Astrocyte (in vitro differentiated cells and primary cell): Measurements from ENCODE around the gene IER3. TPM values are rescaled to one million over a fixed set of nuclear protein-coding genes. Genes with fewer than 3 reads are reported as not detected.
"Not testable (repeated sequence)": the region's sequence is repeated elsewhere in the genome, so short reads cannot be mapped to it uniquely, and the experiment has no call there.

Experiments used
- DNase-seq: peaks from one replicate; pipeline ENCODE4 v3.0.0-alpha.2; 2010; ENCODE audit warnings: low read depth
- FAIRE-seq: peaks from 2 replicates; lab custom pipeline; 2011; peaks lifted over from hg19 to GRCh38; lab: Jason Lieb, UNC
- H2AFZ ChIP-seq: 2 replicates; pipeline ENCODE4 v1.6.0; 2012; ENCODE audit warnings: low read depth, low read length, inconsistent platforms
- H3K27ac ChIP-seq: 2 replicates; pipeline ENCODE4 v1.5.1; 2011; ENCODE audit warnings: low read depth, low read length, inconsistent platforms
- H3K27me3 ChIP-seq: 2 replicates; pipeline ENCODE4 v1.6.0; 2011; ENCODE audit warnings: low read length, inconsistent platforms; ENCODE audit not compliant: insufficient read depth
- H3K36me3 ChIP-seq: 2 replicates; pipeline ENCODE4 v1.5.1; 2011; ENCODE audit warnings: low read length, inconsistent platforms; ENCODE audit not compliant: insufficient read depth
- H3K4me1 ChIP-seq: 2 replicates; pipeline ENCODE4 v1.5.1; 2011; ENCODE audit warnings: low read length, inconsistent platforms; ENCODE audit not compliant: insufficient read depth
- H3K4me2 ChIP-seq: 2 replicates; pipeline ENCODE4 v1.6.0; 2012; ENCODE audit warnings: low read length, inconsistent platforms
- H3K4me3 ChIP-seq: 2 replicates; pipeline ENCODE4 v1.5.1; 2011; ENCODE audit warnings: low read depth, mild to moderate bottlenecking, low read length, inconsistent platforms; ENCODE audit not compliant: insufficient read depth
- H3K79me2 ChIP-seq: 2 replicates; pipeline ENCODE4 v1.6.0; 2012; ENCODE audit warnings: mild to moderate bottlenecking, low read length, inconsistent platforms; ENCODE audit not compliant: insufficient read depth
- H3K9ac ChIP-seq: 2 replicates; pipeline ENCODE4 v1.6.0; 2012; ENCODE audit warnings: mild to moderate bottlenecking, low read length, inconsistent platforms
- H3K9me3 ChIP-seq: 2 replicates; pipeline ENCODE4 v1.5.1; 2012; ENCODE audit warnings: low read depth, mild to moderate bottlenecking, low read length, inconsistent platforms; ENCODE audit not compliant: insufficient read depth
- H4K20me1 ChIP-seq: 2 replicates; pipeline ENCODE4 v1.6.0; 2012; ENCODE audit warnings: low read length, inconsistent platforms; ENCODE audit not compliant: insufficient read depth
- H3K27ac Mint-ChIP-seq: one replicate; pipeline ENCODE4 v1.8.0; 2021; ENCODE audit warnings: mild to moderate bottlenecking, mixed read lengths; ENCODE audit not compliant: unreplicated experiment
- H3K27me3 Mint-ChIP-seq: one replicate; pipeline ENCODE4 v1.8.0; 2021; ENCODE audit warnings: low read depth, mixed read lengths; ENCODE audit not compliant: unreplicated experiment
- H3K36me3 Mint-ChIP-seq: one replicate; pipeline ENCODE4 v1.8.0; 2021; ENCODE audit warnings: low read depth, mixed read lengths; ENCODE audit not compliant: unreplicated experiment
- H3K4me1 Mint-ChIP-seq: one replicate; pipeline ENCODE4 v1.8.0; 2021; ENCODE audit warnings: low read depth, mixed read lengths; ENCODE audit not compliant: unreplicated experiment
- H3K4me3 Mint-ChIP-seq: one replicate; pipeline ENCODE4 v1.8.0; 2021; ENCODE audit warnings: mild to moderate bottlenecking, moderate library complexity, mixed read lengths; ENCODE audit not compliant: unreplicated experiment
- H3K9me3 Mint-ChIP-seq: one replicate; pipeline ENCODE4 v1.8.0; 2021; ENCODE audit warnings: mild to moderate bottlenecking, mixed read lengths; ENCODE audit not compliant: unreplicated experiment
- CTCF ChIP-seq: IDR thresholded peaks from 2 replicates; pipeline ENCODE4 v1.5.1; 2011; ENCODE audit warnings: low read depth, mild to moderate bottlenecking, inconsistent platforms, low read length, moderate library complexity; ENCODE audit not compliant: insufficient read depth
- EZH2 ChIP-seq: IDR thresholded peaks from 2 replicates; pipeline ENCODE4 v1.6.1; 2012; ENCODE audit warnings: mild to moderate bottlenecking, low read length, inconsistent platforms; ENCODE audit not compliant: insufficient read depth
- total RNA-seq: library from RNA; stranded (reverse); gene quantifications from 2 replicates; pipeline ENCODE4 v1.2.1, GENCODE V29; 2021

The IER3 gene
- total RNA-seq, 1 donor from 2014 or later: 221 TPM

GRCh38 chr6:30757261-30757904 is 13.0 kb upstream of the IER3 start:
- no peak for FAIRE-seq
- no peak for TF ChIP-seq CTCF
- TF ChIP-seq EZH2: no peak
- H3K27ac ChIP-seq: peak overlapping the region; percentile 50

GRCh38 chr6:30756405-30757003 is 12.2 kb upstream of the IER3 start:
- not testable (repeated sequence) for H3K36me3 ChIP-seq

More at GRCh38 chr6:30757261-30757904, 13.0 kb upstream of the IER3 start:
- no peak overlapping the region for H2AFZ ChIP-seq
- DNase-seq: no peak
- H3K36me3 ChIP-seq: no peaks in the 10 kb centered on the region
- H4K20me1 ChIP-seq: no peaks in the 10 kb centered on the region
- H3K4me1 ChIP-seq: peaks cover 30% of the 10 kb centered on the region
- no peaks in the 10 kb centered on the region for H3K9me3 ChIP-seq
- H3K9me3 Mint-ChIP-seq: no peaks in the 10 kb centered on the region
- H3K4me3 ChIP-seq: no peak overlapping the region
- no peak overlapping the region for H3K4me2 ChIP-seq
- no peaks in the 10 kb centered on the region for H3K27me3 Mint-ChIP-seq
- H3K9ac ChIP-seq: no peak overlapping the region
- H3K4me1 Mint-ChIP-seq: peaks cover 47% of the 10 kb centered on the region
- H3K27me3 ChIP-seq: no peaks in the 10 kb centered on the region
- no peaks in the 10 kb centered on the region for H3K79me2 ChIP-seq
- H3K4me3 Mint-ChIP-seq: no peak overlapping the region
- H3K36me3 Mint-ChIP-seq: no peaks in the 10 kb centered on the region
- H3K27ac Mint-ChIP-seq: peak overlapping the region; percentile 92

GRCh38 chr6:30754631-30755030 is 10.3 kb upstream of the IER3 start:
- no peak overlapping the region for H3K4me3 Mint-ChIP-seq
- peak overlapping the region; percentile 38 for H3K4me2 ChIP-seq
- TF ChIP-seq EZH2: no peak
- no peak for TF ChIP-seq CTCF
- H3K9ac ChIP-seq: peak overlapping the region; percentile 60
- H3K79me2 ChIP-seq: no peaks in the 10 kb centered on the region
- no peaks in the 10 kb centered on the region for H3K36me3 Mint-ChIP-seq
- no peak overlapping the region for H3K4me3 ChIP-seq
- H3K27ac ChIP-seq: peak overlapping the region; percentile 99
- H3K36me3 ChIP-seq: no peaks in the 10 kb centered on the region
- H3K4me1 Mint-ChIP-seq: peaks cover 43% of the 10 kb centered on the region
- peak; percentile 84 for DNase-seq
- no peak for FAIRE-seq
- no peaks in the 10 kb centered on the region for H3K9me3 ChIP-seq
- H2AFZ ChIP-seq: no peak overlapping the region
- H3K27me3 ChIP-seq: no peaks in the 10 kb centered on the region
- H3K9me3 Mint-ChIP-seq: no peaks in the 10 kb centered on the region
- H3K27ac Mint-ChIP-seq: no peak overlapping the region
- H3K4me1 ChIP-seq: peaks cover 49% of the 10 kb centered on the region
- H4K20me1 ChIP-seq: no peaks in the 10 kb centered on the region
- H3K27me3 Mint-ChIP-seq: no peaks in the 10 kb centered on the region

More at GRCh38 chr6:30756405-30757003, 12.2 kb upstream of the IER3 start:
- H3K9me3 ChIP-seq, H4K20me1 ChIP-seq, H3K9me3 Mint-ChIP-seq, H3K9ac ChIP-seq, H3K4me3 ChIP-seq, H2AFZ ChIP-seq, DNase-seq, FAIRE-seq, H3K27me3 Mint-ChIP-seq, H3K79me2 ChIP-seq, H3K27ac Mint-ChIP-seq, H3K4me3 Mint-ChIP-seq, H3K27ac ChIP-seq, H3K4me2 ChIP-seq, H3K27me3 ChIP-seq, H3K36me3 Mint-ChIP-seq: not testable (repeated sequence)
- H3K4me1 Mint-ChIP-seq: peaks cover 51% of the 10 kb centered on the region
- peaks cover 37% of the 10 kb centered on the region for H3K4me1 ChIP-seq
